Measurements from ENCODE around the gene ECE2.
"Not testable (repeated sequence)": the region's sequence is repeated elsewhere in the genome, so short reads cannot be mapped to it uniquely, and the experiment has no call there.

Gene ECE2

GRCh38 chr3:184336547-184337398, 61.0 kb downstream of the ECE2 start:
- peak; percentile 85 for DNase-seq (ENCODE audit: low spot score)

DNA sequence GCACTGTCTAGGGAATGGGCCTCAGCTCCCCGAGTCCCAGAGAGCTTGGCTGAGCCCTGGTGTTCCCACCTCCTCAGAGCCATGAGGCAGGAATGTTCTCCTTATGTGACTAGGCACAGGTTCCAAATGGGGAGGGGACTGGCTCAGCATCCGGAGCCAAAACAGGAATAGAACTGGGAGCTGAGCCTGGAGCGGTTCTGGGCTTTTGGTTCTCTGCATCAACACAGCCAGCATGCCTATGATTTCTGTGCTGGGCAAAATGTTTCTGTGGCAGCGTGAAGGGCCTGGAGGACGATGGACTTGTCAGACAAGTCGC, 61.5 kb downstream of the ECE2 start, which contains the start of gene FAM131A:
TSS of gene FAM131A (plus strand) at position 202 of the 316 bp plus-strand sequence. CDS start at position 233, 31 bp downstream.
- peak; percentile 73 for DNase-seq (ENCODE audit: low spot score)

DNA sequence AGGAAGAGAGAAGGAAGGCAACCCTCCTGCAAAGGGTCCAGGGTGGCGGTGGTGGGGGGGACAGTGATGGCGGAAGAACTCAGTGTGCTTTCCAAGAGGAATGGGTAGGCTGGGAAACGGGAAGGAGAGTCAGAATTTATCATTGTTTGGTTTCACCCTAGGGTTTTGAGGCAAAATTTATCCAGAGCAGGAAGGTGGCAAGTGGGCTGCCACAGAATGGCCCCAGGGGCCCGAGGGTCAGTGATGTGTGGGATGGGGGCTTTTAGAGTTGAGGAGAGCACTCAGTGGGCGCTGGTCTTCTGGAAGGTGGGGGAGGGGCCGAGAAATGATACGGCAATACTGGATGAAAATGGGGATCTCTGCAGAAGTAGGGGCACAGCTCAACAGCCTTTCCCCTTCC, 62.2 kb downstream of the ECE2 start:
- DNase-seq (ENCODE audit: low spot score): no peak

DNA sequence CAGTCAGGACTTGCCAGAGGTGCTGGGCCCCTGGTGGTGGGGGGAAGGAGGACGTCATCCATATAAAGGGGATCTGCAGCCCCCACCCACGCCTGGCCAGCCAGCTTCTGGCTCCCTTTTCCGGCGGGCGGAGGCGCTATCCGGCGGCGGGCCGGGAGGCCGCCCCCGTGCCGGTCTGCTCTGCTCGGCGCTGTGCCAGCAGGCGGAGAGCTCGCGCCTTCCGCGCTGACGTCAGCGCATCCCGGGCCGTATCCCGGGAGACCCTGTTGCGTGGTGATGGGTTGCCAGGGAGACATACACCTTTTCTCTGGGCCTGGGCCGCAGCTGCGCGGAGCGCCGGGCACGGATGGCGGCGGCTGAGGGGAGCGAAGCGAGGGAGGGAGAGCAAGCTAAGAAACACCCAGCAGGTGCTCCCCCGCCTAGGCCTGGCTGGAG, 62.7 kb downstream of the ECE2 start:
- DNase-seq (ENCODE audit: low spot score): peak; percentile 74

- no peak for DNase-seq (ENCODE audit: low spot score)
Measured at GRCh38 chr3:184339001-184339400, 63.2 kb downstream of the ECE2 start.

- not testable (repeated sequence) for DNase-seq (ENCODE audit: low spot score)
Measured at GRCh38 chr3:184339451-184340135, 63.8 kb downstream of the ECE2 start.

DNA sequence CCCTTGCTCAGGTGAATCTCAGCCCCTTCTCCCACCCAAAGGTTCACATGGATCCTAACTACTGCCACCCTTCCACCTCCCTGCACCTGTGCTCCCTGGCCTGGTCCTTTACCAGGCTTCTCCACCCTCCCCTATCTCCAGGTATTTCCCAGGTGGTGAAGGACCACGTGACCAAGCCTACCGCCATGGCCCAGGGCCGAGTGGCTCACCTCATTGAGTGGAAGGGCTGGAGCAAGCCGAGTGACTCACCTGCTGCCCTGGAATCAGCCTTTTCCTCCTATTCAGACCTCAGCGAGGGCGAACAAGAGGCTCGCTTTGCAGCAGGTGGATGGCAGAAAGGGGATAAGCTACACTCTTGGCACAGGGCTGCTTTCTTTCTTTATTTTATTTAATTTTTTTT, 66.1 kb downstream of the ECE2 start:
- no peak for DNase-seq (ENCODE audit: low spot score)
